Prostate gland (tissue), 2 donors: Measurements from ENCODE around the gene ADCYAP1.

Experiments used
- CTCF ChIP-seq, 4 experiments: fragments of 200-600 bp in 2 of 4; fragments of 450-650 bp in 2 of 4; sonication (generic) in 2 of 4; IDR thresholded peaks; 1 replicate in 3 of 4; 2 replicates in 1 of 4; pipeline ENCODE4 v1.5.1; 2016 to 2019; ENCODE audit warnings: antibody characterized with exemption in 4 of 4, mild to moderate bottlenecking in 2 of 4, moderate library complexity in 2 of 4
- POLR2A ChIP-seq: fragments of 450-650 bp; IDR thresholded peaks from one replicate; pipeline ENCODE4 v1.6.1; 2016; ENCODE audit warnings: antibody characterized with exemption, mild to moderate bottlenecking
- POLR2AphosphoS5 ChIP-seq: sonication (generic); formaldehyde crosslinking; IDR thresholded peaks from one replicate; pipeline ENCODE4 v1.6.1; 2017; ENCODE audit warnings: antibody characterized with exemption

- TF ChIP-seq CTCF (IDR thresholded peaks at IDR 0.05): no peak
- no peak for TF ChIP-seq POLR2A
- TF ChIP-seq POLR2AphosphoS5: no peak
Observed at GRCh38 chr18:924987-925386, 20.3 kb downstream of the ADCYAP1 start.
